Stimulated activated CD8-positive, alpha-beta memory T cell treated with anti-CD3 and anti-CD28 coated beads, Interleukin-7, amount 100 ng/mL, for 48 hours (primary cell): ENCODE results near the gene KAT8.

Source experiments
- DNase-seq, 2 donors: peaks; one replicate each; pipeline ENCODE4 v3.0.0-alpha.2; 2020; ENCODE audit warnings: low read depth in 1 of 2; ENCODE audit errors: extremely low read depth in 1 of 2

KAT8 gene

GRCh38 chr16:31117384-31118222, at the start of gene KAT8:
Gene KAT8, plus strand, starts transcription at chr16:31117664. Its CDS starts 18 bp downstream, at chr16:31117682.
- peak; percentile 94 to 98 for DNase-seq

- no peak for DNase-seq
Measured at GRCh38 chr16:31071861-31072260, 45.6 kb upstream of the KAT8 start.

- no peak for DNase-seq
Measured at GRCh38 chr16:31072540-31073141, 44.8 kb upstream of the KAT8 start.

GRCh38 chr16:31073142-31073969, 44.1 kb upstream of the KAT8 start:
- peak; percentile 78 to 85 for DNase-seq

GRCh38 chr16:31073970-31074813, 43.3 kb upstream of the KAT8 start, which contains the start of the genes ZNF646 and ZNF668:
Gene ZNF646, plus strand, starts transcription at chr16:31074422. Its CDS starts 1,903 bp downstream, at chr16:31076325.
Gene ZNF668, minus strand, starts transcription at chr16:31074240. Its CDS starts 9,781 bp downstream, at chr16:31064459.
- peak; percentile 94 to 99 for DNase-seq

GRCh38 chr16:31074814-31075183, 42.7 kb upstream of the KAT8 start:
- DNase-seq: no peak

GRCh38 chr16:31076319-31076718, 41.1 kb upstream of the KAT8 start:
- no peak for DNase-seq

DNA sequence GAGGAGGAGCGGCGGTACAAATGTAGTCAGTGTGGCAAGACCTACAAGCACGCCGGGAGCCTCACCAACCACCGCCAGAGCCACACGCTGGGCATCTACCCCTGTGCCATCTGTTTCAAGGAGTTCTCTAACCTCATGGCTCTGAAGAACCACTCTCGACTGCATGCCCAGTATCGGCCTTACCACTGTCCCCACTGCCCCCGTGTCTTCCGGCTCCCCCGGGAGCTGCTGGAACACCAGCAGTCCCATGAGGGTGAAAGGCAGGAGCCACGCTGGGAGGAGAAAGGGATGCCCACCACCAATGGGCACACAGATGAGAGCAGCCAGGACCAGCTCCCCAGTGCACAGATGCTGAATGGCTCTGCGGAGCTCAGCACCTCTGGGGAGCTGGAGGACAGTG, 40.4 kb upstream of the KAT8 start:
- no peak for DNase-seq

- no peak for DNase-seq
Measured at GRCh38 chr16:31077592-31078396, 39.7 kb upstream of the KAT8 start.

DNA sequence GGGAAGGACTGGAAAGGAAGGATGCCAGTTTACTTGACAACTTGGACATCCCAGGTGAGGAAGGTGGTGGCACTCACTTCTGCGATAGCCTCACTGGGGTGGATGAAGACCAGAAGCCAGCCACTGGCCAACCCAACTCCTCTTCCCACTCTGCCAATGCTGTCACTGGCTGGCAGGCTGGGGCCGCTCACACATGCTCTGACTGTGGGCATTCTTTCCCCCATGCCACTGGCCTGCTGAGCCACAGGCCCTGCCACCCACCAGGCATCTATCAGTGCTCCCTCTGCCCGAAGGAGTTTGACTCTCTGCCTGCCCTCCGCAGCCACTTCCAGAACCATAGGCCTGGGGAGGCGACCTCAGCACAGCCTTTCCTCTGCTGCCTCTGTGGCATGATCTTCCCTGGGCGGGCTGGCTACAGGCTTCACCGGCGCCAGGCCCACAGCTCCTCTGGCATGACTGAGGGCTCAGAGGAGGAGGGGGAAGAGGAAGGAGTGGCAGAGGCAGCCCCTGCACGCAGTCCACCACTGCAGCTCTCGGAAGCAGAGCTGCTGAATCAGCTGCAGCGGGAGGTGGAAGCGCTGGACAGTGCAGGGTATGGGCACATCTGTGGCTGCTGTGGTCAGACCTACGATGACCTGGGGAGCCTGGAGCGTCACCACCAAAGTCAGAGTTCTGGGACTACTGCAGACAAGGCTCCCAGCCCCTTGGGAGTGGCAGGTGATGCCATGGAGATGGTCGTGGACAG, 38.7 kb upstream of the KAT8 start:
- no peak for DNase-seq

DNA sequence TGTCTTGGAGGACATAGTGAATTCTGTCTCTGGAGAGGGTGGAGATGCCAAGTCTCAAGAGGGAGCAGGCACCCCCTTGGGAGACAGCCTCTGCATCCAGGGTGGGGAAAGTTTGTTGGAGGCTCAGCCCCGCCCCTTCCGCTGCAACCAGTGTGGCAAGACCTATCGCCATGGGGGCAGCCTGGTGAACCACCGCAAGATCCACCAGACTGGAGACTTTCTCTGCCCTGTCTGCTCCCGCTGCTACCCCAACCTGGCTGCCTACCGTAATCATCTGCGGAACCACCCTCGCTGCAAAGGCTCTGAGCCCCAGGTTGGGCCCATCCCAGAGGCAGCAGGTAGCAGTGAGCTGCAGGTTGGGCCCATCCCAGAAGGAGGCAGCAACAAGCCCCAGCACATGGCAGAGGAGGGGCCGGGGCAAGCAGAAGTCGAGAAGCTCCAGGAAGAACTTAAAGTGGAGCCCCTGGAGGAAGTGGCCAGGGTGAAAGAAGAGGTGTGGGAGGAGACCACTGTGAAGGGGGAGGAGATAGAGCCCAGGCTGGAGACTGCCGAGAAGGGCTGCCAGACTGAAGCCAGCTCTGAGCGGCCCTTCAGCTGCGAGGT, 38.0 kb upstream of the KAT8 start:
- DNase-seq: no peak

DNA sequence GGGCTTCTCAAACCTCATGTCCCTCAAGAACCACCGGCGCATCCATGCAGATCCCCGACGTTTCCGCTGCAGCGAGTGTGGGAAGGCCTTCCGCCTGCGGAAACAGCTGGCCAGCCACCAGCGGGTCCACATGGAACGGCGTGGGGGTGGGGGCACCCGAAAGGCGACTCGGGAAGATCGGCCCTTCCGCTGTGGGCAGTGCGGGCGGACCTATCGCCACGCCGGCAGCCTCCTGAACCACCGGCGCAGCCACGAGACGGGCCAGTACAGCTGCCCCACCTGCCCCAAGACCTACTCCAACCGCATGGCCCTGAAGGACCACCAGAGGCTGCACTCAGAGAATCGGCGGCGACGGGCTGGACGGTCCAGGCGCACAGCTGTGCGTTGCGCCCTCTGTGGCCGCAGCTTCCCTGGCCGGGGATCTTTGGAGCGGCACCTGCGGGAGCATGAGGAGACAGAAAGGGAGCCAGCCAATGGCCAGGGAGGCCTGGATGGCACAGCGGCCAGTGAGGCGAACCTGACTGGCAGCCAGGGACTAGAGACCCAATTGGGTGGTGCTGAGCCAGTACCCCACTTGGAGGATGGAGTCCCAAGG, 37.3 kb upstream of the KAT8 start:
- no peak for DNase-seq

- no peak for DNase-seq
Measured at GRCh38 chr16:31080756-31081419, 36.6 kb upstream of the KAT8 start.

- no peak for DNase-seq
Measured at GRCh38 chr16:31081428-31082351, 35.8 kb upstream of the KAT8 start.

- DNase-seq: no peak
Measured at GRCh38 chr16:31082368-31083045, 35.0 kb upstream of the KAT8 start.

DNA sequence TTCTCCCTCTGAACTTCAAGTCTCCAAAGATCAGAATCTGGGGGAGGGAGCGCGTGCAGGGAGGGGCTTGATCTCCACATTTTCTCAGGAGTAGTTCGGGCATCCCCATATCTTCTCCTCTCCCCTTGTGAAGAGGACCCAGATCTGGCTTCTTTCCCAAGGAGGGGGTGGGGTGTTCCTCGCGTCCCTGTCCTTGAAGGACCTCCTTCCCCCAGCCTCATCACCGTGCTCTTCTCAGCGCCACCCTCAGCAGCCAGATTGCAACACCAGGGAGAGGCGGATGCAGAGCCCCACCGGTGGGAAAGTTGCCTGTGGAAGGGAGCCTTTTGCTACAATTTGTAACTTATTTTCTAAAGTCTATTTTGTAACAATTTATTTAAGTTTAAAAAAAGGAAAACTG, 34.4 kb upstream of the KAT8 start:
- DNase-seq: no peak
